Activated CD8-positive, alpha-beta T cell treated with anti-CD3 and anti-CD28 coated beads for 36 hours (primary cell): ENCODE results near the gene DNAJB11. TPM values are rescaled to one million over a fixed set of nuclear protein-coding genes. Genes with fewer than 3 reads are reported as not detected.
"Not testable (repeated sequence)": the region's sequence is repeated elsewhere in the genome, so short reads cannot be mapped to it uniquely, and the experiment has no call there.

ENCODE experiments used
- ATAC-seq: fragments of 200-7000 bp; cut with Tn5 transposase; one replicate; pipeline ENCODE4 v1.10.0; 2021; ENCODE audit warnings: mild to moderate bottlenecking, moderate library complexity
- CTCF ChIA-PET: fragments of 350-600 bp; sonication (Branson Sonifier 250); formaldehyde crosslinking; loops from one replicate; lab custom pipeline; 2021; ENCODE audit warnings: antibody characterized with exemption; lab: Charles Lee
- POLR2A ChIA-PET: fragments of 350-600 bp; sonication (Branson Sonifier 250); formaldehyde crosslinking; loops from one replicate; lab custom pipeline; 2021; ENCODE audit warnings: antibody characterized with exemption; lab: Charles Lee
- DNase-seq: peaks from one replicate; pipeline ENCODE4 v3.0.0-alpha.2; 2020
- H3K27ac Mint-ChIP-seq: one replicate; pipeline ENCODE4 v1.8.0; 2021; ENCODE audit warnings: mild to moderate bottlenecking, mixed read lengths
- H3K27me3 Mint-ChIP-seq: one replicate; pipeline ENCODE4 v1.8.0; 2021; ENCODE audit warnings: mixed read lengths
- H3K36me3 Mint-ChIP-seq: one replicate; pipeline ENCODE4 v1.8.0; 2021; ENCODE audit warnings: low read depth, mixed read lengths
- H3K4me1 Mint-ChIP-seq: one replicate; pipeline ENCODE4 v1.8.0; 2021; ENCODE audit warnings: low read depth, mixed read lengths
- H3K4me3 Mint-ChIP-seq: one replicate; pipeline ENCODE4 v1.8.0; 2021; ENCODE audit warnings: mild to moderate bottlenecking, moderate library complexity, mixed read lengths
- H3K9me3 Mint-ChIP-seq: one replicate; pipeline ENCODE4 v1.8.0; 2021; ENCODE audit warnings: mixed read lengths
- CTCF ChIP-seq: fragments of 200-600 bp; IDR thresholded peaks from one replicate; pipeline ENCODE4 v1.8.0; 2022; ENCODE audit warnings: antibody characterized with exemption, mild to moderate bottlenecking
- intact Hi-C: fragments of 100-400 bp; cut with micrococcal nuclease; formaldehyde crosslinking; loops from one replicate; pipeline ENCODE4 v1.10.0; 2022
- total RNA-seq, 2 experiments: library from RNA; stranded (reverse); gene quantifications; one replicate each; pipeline ENCODE4 v1.2.3, GENCODE V29; 2021

Gene DNAJB11
- total RNA-seq, 2 experiments from 2014 or later = 30.0 to 31.5 TPM

- peaks cover 53% of the 10 kb centered on the region for H3K36me3 Mint-ChIP-seq
- TF ChIP-seq CTCF = no peak
- H3K9me3 Mint-ChIP-seq = no peaks in the 10 kb centered on the region
- CTCF ChIA-PET = interaction anchor here (0.6 to 1.3 kb wide), 6 partner anchors 10 to 244 kb away, joined by 3 to 5 read pairs (median 3); partner anchors contain the start of gene TBCCD1
- intact Hi-C loops = no loop called here
- H3K4me1 Mint-ChIP-seq = peaks cover 29% of the 10 kb centered on the region
- no peak overlapping the region for H3K27ac Mint-ChIP-seq
- DNase-seq (no peak), ATAC-seq (no peak)
- H3K4me3 Mint-ChIP-seq = no peak overlapping the region
- no peaks in the 10 kb centered on the region for H3K27me3 Mint-ChIP-seq
- POLR2A ChIA-PET = interaction anchor here (0.8 to 1.2 kb wide), 2 partner anchors 10 to 206 kb away, joined by 4 to 5 read pairs; partner anchors contain the start of genes EIF4A2 and TBCCD1
These were observed 7.0 kb downstream of the DNAJB11 start for GRCh38 chr3:186577521-186577920.

GRCh38 chr3:186580785-186581184 is 10.3 kb downstream of the DNAJB11 start:
- ATAC-seq = no peak
- ChIA-PET CTCF (interaction anchor here (0.6 to 2.1 kb wide), 2 partner anchors 36 to 467 kb away, joined by 3 to 12 read pairs; no protein-coding TSS in a partner anchor), POLR2A (interaction anchor here (7.6 kb wide), 1 partner anchor 10 kb away, joined by 65 read pairs; the partner anchor contains the start of genes DNAJB11 and TBCCD1)
- Mint-ChIP-seq H3K27ac (no peak overlapping the region), H3K4me1 (peaks cover 9% of the 10 kb centered on the region), H3K27me3 (no peaks in the 10 kb centered on the region), H3K9me3 (no peaks in the 10 kb centered on the region), H3K4me3 (no peak overlapping the region), H3K36me3 (peaks cover 50% of the 10 kb centered on the region)
- no peak for DNase-seq
- TF ChIP-seq CTCF = no peak
- intact Hi-C loops = no loop called here

GRCh38 chr3:186582541-186582940 is 12.0 kb downstream of the DNAJB11 start:
- TF ChIP-seq CTCF = no peak
- ChIA-PET POLR2A (interaction anchor here (0.7 to 7.6 kb wide), 3 partner anchors 12 to 201 kb away, joined by 3 to 65 read pairs (median 3); partner anchors contain the start of genes DNAJB11, EIF4A2 and TBCCD1), CTCF (interaction anchor here (0.7 to 6.1 kb wide), 4 partner anchors 10 to 34 kb away, joined by 3 to 71 read pairs (median 8); partner anchors contain the start of gene DNAJB11)
- H3K4me1 Mint-ChIP-seq = peaks cover 2% of the 10 kb centered on the region
- intact Hi-C loops = no loop called here
- no peaks in the 10 kb centered on the region for H3K9me3 Mint-ChIP-seq
- no peak overlapping the region for H3K4me3 Mint-ChIP-seq
- no peak for DNase-seq
- H3K36me3 Mint-ChIP-seq = peaks cover 48% of the 10 kb centered on the region
- H3K27me3 Mint-ChIP-seq = no peaks in the 10 kb centered on the region
- no peak for ATAC-seq
- H3K27ac Mint-ChIP-seq = no peak overlapping the region

- CTCF ChIA-PET = interaction anchor here (0.9 to 6.1 kb wide), 4 partner anchors 17 to 640 kb away, joined by 3 to 71 read pairs (median 4); no protein-coding TSS in a partner anchor
These were observed 13.3 kb downstream of the DNAJB11 start for GRCh38 chr3:186583831-186584230.

GRCh38 chr3:186586245-186586644 is 15.7 kb downstream of the DNAJB11 start:
- H3K4me1 Mint-ChIP-seq = peaks cover 20% of the 10 kb centered on the region

More at GRCh38 chr3:186583831-186584230, 13.3 kb downstream of the DNAJB11 start:
- Mint-ChIP-seq H3K27ac (no peak overlapping the region), H3K36me3 (peaks cover 37% of the 10 kb centered on the region), H3K27me3 (no peaks in the 10 kb centered on the region), H3K9me3 (no peaks in the 10 kb centered on the region), H3K4me1 (peaks cover 6% of the 10 kb centered on the region), H3K4me3 (no peak overlapping the region)
- no peak for TF ChIP-seq CTCF
- POLR2A ChIA-PET = interaction anchor here (1.1 to 7.6 kb wide), 2 partner anchors 13 to 189 kb away, joined by 3 to 65 read pairs; partner anchors contain the start of genes DNAJB11 and TBCCD1
- no peak for ATAC-seq
- DNase-seq = no peak
- intact Hi-C loops = no loop called here

More at GRCh38 chr3:186586245-186586644, 15.7 kb downstream of the DNAJB11 start:
- POLR2A ChIA-PET = interaction anchor here (1.3 to 7.6 kb wide), 4 partner anchors 11 to 238 kb away, joined by 3 to 65 read pairs (median 4); partner anchors contain the start of genes DNAJB11 and TBCCD1
- H3K9me3 Mint-ChIP-seq, intact Hi-C loops, DNase-seq, ATAC-seq, H3K4me3 Mint-ChIP-seq, H3K27me3 Mint-ChIP-seq, H3K27ac Mint-ChIP-seq: not testable (repeated sequence)
- CTCF ChIA-PET = interaction anchor here (1.4 to 6.1 kb wide), 3 partner anchors 8 to 29 kb away, joined by 4 to 71 read pairs (median 6); no protein-coding TSS in a partner anchor
- peaks cover 23% of the 10 kb centered on the region for H3K36me3 Mint-ChIP-seq
